OCI-M1 (cell line): Measurements from ENCODE around the gene GPC5.
"Not testable (repeated sequence)": the region's sequence is repeated elsewhere in the genome, so short reads cannot be mapped to it uniquely, and the experiment has no call there.

Experiments
- DNase-seq: peaks from one replicate; lab custom pipeline; 2025; lab: John Stamatoyannopoulos, UW

Gene GPC5

GRCh38 chr13:91774397-91774796, 376.0 kb downstream of the GPC5 start:
- no peak for DNase-seq

- DNase-seq: no peak
These were observed 378.3 kb downstream of the GPC5 start for GRCh38 chr13:91776611-91777193.

- peak; percentile 68 for DNase-seq
These were observed 379.7 kb downstream of the GPC5 start for GRCh38 chr13:91778123-91778522.

- DNase-seq: peak; percentile 72
These were observed 383.7 kb downstream of the GPC5 start for GRCh38 chr13:91781982-91782691.

GRCh38 chr13:91785431-91786119, 387.2 kb downstream of the GPC5 start:
- peak; percentile 40 for DNase-seq

GRCh38 chr13:91792054-91792453, 393.6 kb downstream of the GPC5 start:
- DNase-seq: no peak

- DNase-seq: no peak
These were observed 399.1 kb downstream of the GPC5 start for GRCh38 chr13:91797567-91797966.

- DNase-seq: not testable (repeated sequence)
These were observed 399.9 kb downstream of the GPC5 start for GRCh38 chr13:91798338-91798737.

- not testable (repeated sequence) for DNase-seq
These were observed 403.4 kb downstream of the GPC5 start for GRCh38 chr13:91801772-91802171.

GRCh38 chr13:91802957-91803356, 404.5 kb downstream of the GPC5 start:
- no peak for DNase-seq

- DNase-seq: no peak
These were observed 406.3 kb downstream of the GPC5 start for GRCh38 chr13:91804724-91805123.

- peak; percentile 61 for DNase-seq
These were observed 407.2 kb downstream of the GPC5 start for GRCh38 chr13:91805605-91806004.

GRCh38 chr13:91809161-91809560, 410.7 kb downstream of the GPC5 start:
- DNase-seq: no peak

- no peak for DNase-seq
These were observed 414.8 kb downstream of the GPC5 start for GRCh38 chr13:91813253-91813652.

- DNase-seq: no peak
These were observed 417.9 kb downstream of the GPC5 start for GRCh38 chr13:91816263-91816807.

GRCh38 chr13:91817250-91817649, 418.8 kb downstream of the GPC5 start:
- peak; percentile 76 for DNase-seq

GRCh38 chr13:91824416-91824815, 426.0 kb downstream of the GPC5 start:
- DNase-seq: no peak

- DNase-seq: no peak
These were observed 427.1 kb downstream of the GPC5 start for GRCh38 chr13:91825516-91825915.

GRCh38 chr13:91836553-91836952, 438.1 kb downstream of the GPC5 start:
- DNase-seq: no peak

GRCh38 chr13:91845612-91846011, 447.2 kb downstream of the GPC5 start:
- DNase-seq: no peak

GRCh38 chr13:91863699-91864098, 465.3 kb downstream of the GPC5 start:
- no peak for DNase-seq

- peak; percentile 22 for DNase-seq
These were observed 469.9 kb downstream of the GPC5 start for GRCh38 chr13:91868351-91868750.

- DNase-seq: no peak
These were observed 480.1 kb downstream of the GPC5 start for GRCh38 chr13:91878491-91878890.
